SU-DHL-6 (cell line): ENCODE measurements around the gene LYSET.

Source experiments
- H2AFZ ChIP-seq: fragments of 200-600 bp; sonication (generic); 2 replicates; pipeline ENCODE4 v1.6.1; 2014; ENCODE audit warnings: low read depth, mild to moderate bottlenecking, moderate library complexity, mixed read lengths, antibody characterized with exemption, low read length; ENCODE audit not compliant: severe bottlenecking
- H3F3A ChIP-seq: fragments of 200-600 bp; shearing (Covaris generic); 2 replicates; pipeline ENCODE4 v1.6.0; 2016; ENCODE audit warnings: antibody characterized with exemption, mild to moderate bottlenecking; ENCODE audit not compliant: insufficient read depth
- H3K27ac ChIP-seq: fragments of 200-600 bp; sonication (generic); 2 replicates; pipeline ENCODE4 v1.5.1; 2016; ENCODE audit warnings: low read depth, mild to moderate bottlenecking, low read length, moderate library complexity, mixed read lengths
- H3K27me3 ChIP-seq: fragments of 200-600 bp; sonication (generic), shearing (Covaris generic); 2 replicates; pipeline ENCODE4 v1.6.0; 2014; ENCODE audit warnings: mild to moderate bottlenecking, low read length
- H3K36me3 ChIP-seq: fragments of 200-600 bp; sonication (generic); 2 replicates; pipeline ENCODE4 v1.6.1; 2014; ENCODE audit warnings: mild to moderate bottlenecking, low read length, mixed read lengths
- H3K4me2 ChIP-seq: fragments of 300-600, 200-600 bp; shearing (Covaris generic), sonication (generic); 2 replicates; pipeline ENCODE4 v1.6.0; 2014; ENCODE audit warnings: low read length, low read depth, mild to moderate bottlenecking; ENCODE audit not compliant: poor library complexity, severe bottlenecking
- H3K4me3 ChIP-seq: fragments of 200-600 bp; sonication (generic); 2 replicates; pipeline ENCODE4 v1.5.1; 2014; ENCODE audit warnings: antibody characterized with exemption, low read length, mild to moderate bottlenecking, mixed read lengths; ENCODE audit not compliant: insufficient read depth, poor library complexity, severe bottlenecking
- H3K79me2 ChIP-seq: fragments of 200-600 bp; sonication (generic); 2 replicates; pipeline ENCODE4 v1.6.1; 2014; ENCODE audit warnings: mild to moderate bottlenecking, low read length, moderate library complexity; ENCODE audit not compliant: insufficient read depth
- H3K9ac ChIP-seq: fragments of 200-600 bp; sonication (generic); 2 replicates; pipeline ENCODE4 v1.7.0; 2014; ENCODE audit warnings: mild to moderate bottlenecking, low read length
- H3K9me2 ChIP-seq: fragments of 200-600 bp; sonication (generic); replicated peaks from 2 replicates; pipeline ENCODE4 v1.6.1; 2014; ENCODE audit warnings: low read length; ENCODE audit not compliant: insufficient read depth
- H3K9me3 ChIP-seq: fragments of 200-600 bp; sonication (generic); 2 replicates; pipeline ENCODE4 v1.6.1; 2014; ENCODE audit warnings: low read length, mixed read lengths; ENCODE audit not compliant: insufficient read depth
- H4K20me1 ChIP-seq: fragments of 200-600 bp; sonication (generic); 2 replicates; pipeline ENCODE4 v1.6.1; 2014; ENCODE audit warnings: low read depth, mild to moderate bottlenecking, antibody characterized with exemption, low read length, moderate library complexity, mixed read lengths
- CTCF ChIP-seq: fragments of 200-600 bp; sonication (generic); IDR thresholded peaks from one replicate; pipeline ENCODE4 v1.5.1; 2017; ENCODE audit warnings: antibody characterized with exemption, mild to moderate bottlenecking, low read length, moderate library complexity; ENCODE audit not compliant: insufficient read depth, poor library complexity, severe bottlenecking
- EZH2phosphoT487 ChIP-seq: fragments of 200-600 bp; sonication (generic), shearing (Covaris generic); conservative IDR thresholded peaks from 2 replicates; pipeline ENCODE4 v1.6.1; 2018; ENCODE audit warnings: mild to moderate bottlenecking, antibody characterized with exemption, low read length, moderate library complexity, mixed read lengths

LYSET gene

DNA sequence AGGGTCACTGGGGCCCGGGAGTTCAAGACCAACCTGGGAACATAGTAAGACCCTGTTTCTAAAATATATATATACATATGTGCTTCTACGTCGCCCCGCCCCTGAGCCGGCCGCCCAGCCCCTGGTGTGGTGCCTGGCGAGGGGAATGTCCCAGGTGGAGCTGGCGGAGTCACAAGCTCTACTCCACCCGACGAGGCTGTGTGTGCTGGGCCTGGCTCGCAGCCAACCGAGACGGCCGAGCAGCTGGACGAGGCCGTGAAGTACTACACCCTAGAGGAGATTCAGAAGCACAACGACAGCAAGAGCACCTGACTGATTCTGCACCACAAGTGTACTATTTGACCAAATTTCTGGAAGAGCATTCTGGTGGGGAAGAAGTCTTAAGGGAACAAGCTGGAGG is 47.3 kb upstream of the LYSET start:
- Histone ChIP-seq H3K9me3 (no peaks in the 10 kb centered on the region), H3K9ac (no peak overlapping the region), H3K4me2 (no peak overlapping the region), H2AFZ (no peak overlapping the region), H3K4me3 (no peak overlapping the region), H3K36me3 (no peaks in the 10 kb centered on the region), H4K20me1 (no peaks in the 10 kb centered on the region), H3K27ac (no peak overlapping the region), H3F3A (no peaks in the 10 kb centered on the region), H3K27me3 (no peaks in the 10 kb centered on the region), H3K79me2 (no peaks in the 10 kb centered on the region), H3K9me2 (no peaks in the 10 kb centered on the region)
- TF ChIP-seq EZH2phosphoT487 (no peak), CTCF (no peak)

DNA sequence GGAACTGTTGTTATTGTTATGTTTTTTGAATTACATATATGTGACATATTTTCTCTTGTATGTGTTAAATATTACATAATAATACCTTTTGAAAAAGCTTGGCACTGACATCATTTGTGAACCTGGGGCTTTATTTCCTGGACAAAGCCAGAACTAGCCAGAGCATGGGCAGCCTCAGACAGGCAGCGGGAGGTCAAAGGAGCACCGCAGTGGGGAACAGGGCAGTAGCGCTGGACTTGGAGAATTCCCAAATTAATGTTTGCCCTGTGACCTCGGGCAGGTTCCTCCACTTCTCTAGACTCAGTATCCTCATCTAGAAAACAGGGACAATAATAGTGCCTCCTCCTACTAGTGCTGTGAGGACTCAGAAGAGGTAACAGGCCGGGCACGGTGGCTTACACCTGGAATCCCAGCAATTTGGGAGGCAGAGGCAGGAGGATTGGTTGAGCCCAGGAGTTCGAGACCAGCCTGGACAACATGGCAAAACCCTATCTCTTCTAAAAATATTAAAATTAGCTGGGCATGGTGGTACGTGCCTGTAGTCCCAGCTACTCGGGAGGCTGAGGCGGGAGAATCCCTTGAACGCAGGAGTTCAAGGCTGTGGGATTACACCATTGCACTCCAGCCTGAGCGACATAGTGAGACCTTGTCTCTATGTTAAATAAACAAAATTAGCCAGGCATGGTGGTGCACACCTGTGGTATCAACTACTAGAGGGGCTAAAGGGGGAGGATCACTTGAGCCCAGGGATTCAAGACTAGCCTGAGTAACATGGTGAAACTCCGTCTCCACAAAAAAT is 42.1 kb upstream of the LYSET start:
- no peak overlapping the region for H2AFZ ChIP-seq
- no peaks in the 10 kb centered on the region for H3F3A ChIP-seq
- no peak for TF ChIP-seq CTCF
- no peak for TF ChIP-seq EZH2phosphoT487
- H3K27me3 ChIP-seq = no peaks in the 10 kb centered on the region
- H3K4me2 ChIP-seq = no peak overlapping the region
- H3K27ac ChIP-seq = no peak overlapping the region
- no peaks in the 10 kb centered on the region for H3K36me3 ChIP-seq
- H3K9me3 ChIP-seq = no peaks in the 10 kb centered on the region
- H3K79me2 ChIP-seq = no peaks in the 10 kb centered on the region
- no peak overlapping the region for H3K9ac ChIP-seq
- H3K9me2 ChIP-seq = no peaks in the 10 kb centered on the region
- no peak overlapping the region for H3K4me3 ChIP-seq
- H4K20me1 ChIP-seq = no peaks in the 10 kb centered on the region

GRCh38 chr14:93146119-93146518 is 39.0 kb upstream of the LYSET start:
- TF ChIP-seq EZH2phosphoT487 = no peak
- no peak for TF ChIP-seq CTCF
- Histone ChIP-seq H3F3A (no peaks in the 10 kb centered on the region), H3K36me3 (no peaks in the 10 kb centered on the region), H3K4me2 (no peak overlapping the region), H3K9ac (no peak overlapping the region), H3K9me2 (no peaks in the 10 kb centered on the region), H3K4me3 (no peak overlapping the region), H4K20me1 (no peaks in the 10 kb centered on the region), H3K27ac (no peak overlapping the region), H3K79me2 (no peaks in the 10 kb centered on the region), H3K9me3 (no peaks in the 10 kb centered on the region), H3K27me3 (no peaks in the 10 kb centered on the region), H2AFZ (no peak overlapping the region)
